GM12801 (cell line): Measurements from ENCODE around the gene FHL3.

Experiments used
- TF ChIP-seq, protein P1 (sequence below): IDR thresholded peaks from one replicate; pipeline ENCODE4 v1.5.1; 2011; ENCODE audit warnings: control low read depth; ENCODE audit not compliant: insufficient read length; ENCODE audit errors: extremely low read depth

The FHL3 gene

DNA sequence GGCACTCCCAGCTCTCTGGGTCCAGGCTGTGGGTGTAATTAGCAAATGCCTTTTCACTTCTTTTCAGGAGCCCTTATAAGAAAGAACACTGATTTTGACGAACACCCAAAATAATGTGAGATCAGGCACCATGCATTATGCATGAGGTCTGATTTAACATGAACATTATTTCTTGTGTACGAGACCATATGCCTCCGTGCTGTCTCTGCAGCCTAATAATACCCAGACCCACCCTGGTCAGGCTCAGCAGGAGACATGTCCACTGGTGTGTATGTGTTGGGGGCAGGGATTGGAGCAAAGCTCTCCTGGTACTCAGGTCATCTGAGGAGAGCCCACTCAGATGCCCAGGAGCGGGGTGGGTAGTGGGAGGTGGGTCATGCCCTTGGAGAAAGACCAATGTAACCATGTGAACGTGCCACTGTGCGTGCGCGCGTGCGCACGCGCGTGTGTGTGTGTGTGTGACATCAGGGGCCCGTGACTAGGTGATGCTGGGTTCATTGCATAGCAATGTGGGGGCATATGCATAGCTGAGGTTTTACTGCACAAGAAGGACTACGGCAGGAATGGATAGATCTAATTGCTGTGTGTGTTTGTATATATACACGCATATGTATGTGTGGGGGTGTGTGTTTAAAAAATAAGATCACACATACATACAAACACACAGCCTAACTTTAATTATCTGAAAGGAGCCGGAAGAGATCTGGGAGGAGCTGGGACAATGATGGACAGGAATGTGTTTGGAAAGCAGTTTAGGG lies 34.2 kb upstream of the FHL3 start:
- TF ChIP-seq, protein P1, sequence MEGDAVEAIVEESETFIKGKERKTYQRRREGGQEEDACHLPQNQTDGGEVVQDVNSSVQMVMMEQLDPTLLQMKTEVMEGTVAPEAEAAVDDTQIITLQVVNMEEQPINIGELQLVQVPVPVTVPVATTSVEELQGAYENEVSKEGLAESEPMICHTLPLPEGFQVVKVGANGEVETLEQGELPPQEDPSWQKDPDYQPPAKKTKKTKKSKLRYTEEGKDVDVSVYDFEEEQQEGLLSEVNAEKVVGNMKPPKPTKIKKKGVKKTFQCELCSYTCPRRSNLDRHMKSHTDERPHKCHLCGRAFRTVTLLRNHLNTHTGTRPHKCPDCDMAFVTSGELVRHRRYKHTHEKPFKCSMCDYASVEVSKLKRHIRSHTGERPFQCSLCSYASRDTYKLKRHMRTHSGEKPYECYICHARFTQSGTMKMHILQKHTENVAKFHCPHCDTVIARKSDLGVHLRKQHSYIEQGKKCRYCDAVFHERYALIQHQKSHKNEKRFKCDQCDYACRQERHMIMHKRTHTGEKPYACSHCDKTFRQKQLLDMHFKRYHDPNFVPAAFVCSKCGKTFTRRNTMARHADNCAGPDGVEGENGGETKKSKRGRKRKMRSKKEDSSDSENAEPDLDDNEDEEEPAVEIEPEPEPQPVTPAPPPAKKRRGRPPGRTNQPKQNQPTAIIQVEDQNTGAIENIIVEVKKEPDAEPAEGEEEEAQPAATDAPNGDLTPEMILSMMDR, result no peak

DNA sequence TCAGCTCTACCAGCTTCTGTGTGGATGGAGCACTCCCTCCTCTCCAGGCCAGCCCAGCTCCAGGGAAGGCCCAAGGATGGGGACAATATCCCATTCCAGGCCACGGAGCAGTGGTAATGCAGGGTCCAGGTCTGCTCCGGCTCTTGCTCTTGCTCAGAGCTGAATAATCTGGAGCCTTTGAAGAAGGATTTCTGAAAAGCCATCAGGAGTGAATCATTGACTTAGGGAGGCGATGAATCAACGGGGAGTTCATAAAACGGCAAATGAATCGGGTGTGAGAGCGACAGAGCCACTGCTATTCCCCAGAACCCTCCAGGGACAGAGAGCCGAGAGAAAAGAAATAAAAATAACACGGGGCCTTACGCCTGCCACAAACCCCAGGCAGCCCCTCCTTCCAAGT lies 33.5 kb upstream of the FHL3 start:
- TF ChIP-seq, protein P1, result no peak

DNA sequence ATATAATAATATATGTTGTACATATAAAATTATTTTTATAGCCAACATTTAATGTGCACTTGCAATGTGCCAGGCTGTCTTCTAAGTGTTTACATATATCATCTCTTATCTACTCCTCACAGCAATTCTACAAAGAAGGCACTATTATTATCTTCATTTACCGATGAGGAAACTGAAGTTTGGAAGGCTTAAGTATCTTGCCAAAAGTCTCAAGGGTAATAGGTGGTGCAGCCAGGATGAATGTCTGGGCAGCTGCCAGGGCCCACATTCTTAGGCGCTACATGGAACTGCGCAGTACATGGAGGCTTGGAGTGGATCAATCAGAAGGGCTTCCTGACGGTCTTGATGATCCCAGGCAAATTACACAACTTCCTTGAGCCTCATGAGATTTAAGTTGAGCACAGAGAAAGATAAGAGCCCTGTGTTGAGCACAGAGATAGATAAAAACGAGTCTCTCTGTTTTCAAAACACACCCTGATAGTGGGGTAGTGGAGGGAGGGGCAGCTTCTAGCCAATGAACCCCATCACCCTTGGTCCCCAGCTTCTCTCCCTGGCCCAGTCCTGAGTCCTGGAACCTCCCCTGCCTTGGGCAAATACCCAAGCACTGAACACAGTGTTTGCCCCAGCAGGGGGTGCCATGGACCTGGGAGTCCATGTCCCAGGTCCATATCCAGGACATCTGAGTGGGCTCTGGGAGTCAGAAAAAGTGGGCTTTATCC lies 32.1 kb upstream of the FHL3 start:
- TF ChIP-seq, protein P1, result no peak

DNA sequence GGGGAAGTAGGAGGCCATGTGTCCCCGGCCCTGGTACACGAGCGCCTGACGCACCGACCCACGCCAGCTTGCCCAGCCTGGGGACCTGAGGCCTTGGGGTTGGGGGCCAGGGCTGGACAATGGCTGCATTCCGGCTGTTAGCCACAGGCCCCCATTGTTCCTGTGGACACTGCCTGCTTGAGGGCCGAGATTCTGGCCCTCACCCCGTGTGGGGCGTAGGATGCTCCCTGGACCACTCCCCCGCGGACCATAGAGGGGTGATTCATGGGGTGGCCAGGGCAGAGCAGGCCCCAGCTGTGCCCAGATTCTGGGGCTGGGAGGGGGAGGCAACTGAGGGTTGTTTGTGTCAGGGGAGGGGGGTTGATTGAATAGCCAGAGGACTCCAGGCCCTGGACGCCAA lies 29.6 kb upstream of the FHL3 start:
- TF ChIP-seq, protein P1, result no peak

DNA sequence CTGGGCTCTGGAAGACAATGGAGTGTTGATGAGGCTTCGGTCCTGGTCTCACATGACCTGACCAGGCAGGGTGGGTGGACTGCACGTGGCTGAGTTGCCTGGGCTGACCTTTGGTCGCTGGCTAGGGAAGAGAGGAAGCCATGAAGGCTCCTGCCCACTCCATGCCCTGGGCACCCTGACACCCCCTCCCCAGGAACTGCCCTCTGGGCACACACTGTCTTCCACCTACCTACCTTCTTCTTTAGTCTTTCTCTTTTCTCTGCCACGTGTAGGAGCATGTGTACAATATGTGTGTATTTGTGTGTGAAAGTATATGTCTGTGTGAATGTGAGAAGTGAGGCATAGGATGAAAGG lies 26.2 kb upstream of the FHL3 start:
- TF ChIP-seq, protein P1, result no peak

DNA sequence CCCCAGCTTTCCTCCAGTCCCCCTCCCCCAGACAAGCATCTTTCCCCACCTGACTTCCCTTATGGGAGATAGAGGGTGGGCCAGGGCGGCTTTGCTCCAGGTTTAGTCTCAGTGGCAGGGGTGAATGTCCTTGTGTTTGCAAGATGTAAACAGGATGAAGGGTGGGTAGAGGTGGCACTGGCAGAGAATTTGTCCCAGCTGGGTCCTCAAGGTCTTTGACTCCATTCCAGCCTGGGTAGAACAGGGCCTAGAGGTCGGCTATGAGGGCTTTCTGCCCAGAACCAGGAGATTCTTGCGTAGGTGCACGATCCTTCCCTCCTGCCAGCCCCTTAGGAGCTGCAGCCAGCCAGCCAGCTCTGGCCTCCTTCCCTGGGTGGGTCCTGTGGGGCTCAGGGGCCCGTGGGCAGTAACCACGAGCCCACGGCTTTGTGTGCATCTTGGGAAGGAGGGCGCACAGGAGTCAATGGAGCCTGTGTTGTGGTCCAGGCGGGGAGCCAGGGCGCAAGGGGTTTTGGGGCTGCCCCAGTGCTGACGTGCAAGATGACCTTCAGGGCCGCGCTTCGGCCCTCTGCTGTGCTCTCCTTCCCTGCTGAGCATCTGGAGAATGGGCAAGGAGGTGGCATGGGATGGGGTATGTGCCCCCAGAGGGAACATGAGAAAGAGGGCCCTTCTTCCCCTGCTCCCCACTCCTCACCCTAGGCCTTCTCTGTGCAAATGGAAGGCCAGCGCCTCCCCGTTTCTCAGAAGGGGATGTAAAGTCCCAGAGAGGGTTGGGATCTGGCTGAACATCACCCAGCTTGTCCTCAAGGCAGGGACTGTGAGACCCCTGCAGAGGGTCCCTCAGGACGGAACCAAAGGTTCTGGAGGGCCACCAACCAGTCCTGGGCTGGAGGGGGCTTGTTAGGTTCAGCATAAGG lies 25.5 kb upstream of the FHL3 start:
- TF ChIP-seq, protein P1, result no peak

DNA sequence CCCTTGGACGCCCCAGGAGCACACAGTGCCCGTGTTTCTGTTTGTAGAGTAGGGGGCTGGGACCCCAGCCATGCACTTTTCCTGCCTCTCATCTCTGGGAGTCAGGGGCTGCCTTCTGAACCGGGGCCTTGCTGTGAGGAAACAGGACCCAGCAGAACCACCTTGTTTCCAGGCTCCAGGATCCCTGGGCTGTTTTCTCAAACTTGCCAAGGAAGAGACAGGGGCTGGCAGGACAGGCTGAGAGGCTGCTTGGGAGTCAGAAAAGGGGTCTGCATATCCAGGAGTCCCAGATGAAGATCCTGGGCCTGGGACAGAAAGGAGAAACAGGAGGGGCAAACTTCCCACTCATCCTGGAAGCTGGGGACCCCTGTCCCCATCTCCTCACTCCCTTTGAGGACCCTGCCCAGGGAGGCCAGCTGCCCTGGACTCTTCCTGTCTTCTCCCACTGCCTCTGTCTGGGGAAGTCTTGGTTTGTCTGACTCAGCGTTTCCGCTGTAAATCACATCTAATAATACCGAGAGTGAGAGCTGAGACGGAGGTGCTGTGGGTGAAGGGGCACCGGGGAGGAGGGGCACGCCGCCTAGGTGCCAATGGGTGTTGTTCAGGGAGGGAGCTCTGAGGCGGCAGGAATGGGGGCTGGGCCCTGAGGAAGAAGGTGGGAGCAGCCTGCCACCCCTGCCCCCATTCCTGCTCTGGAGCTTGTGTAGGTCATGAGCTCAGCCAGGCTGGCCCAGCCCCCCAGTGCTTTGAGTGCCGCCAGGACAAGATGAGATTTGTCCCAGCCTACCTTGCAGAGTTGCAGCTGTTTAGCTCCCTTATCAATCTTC lies 24.6 kb upstream of the FHL3 start:
- TF ChIP-seq, protein P1, result no peak
